GM12878 (cell line): ENCODE results near the gene ABCB10. TPM values are rescaled to one million over a fixed set of nuclear protein-coding genes. Genes with fewer than 3 reads are reported as not detected.
"Not testable (repeated sequence)": the region's sequence is repeated elsewhere in the genome, so short reads cannot be mapped to it uniquely, and the experiment has no call there.

Source experiments
- ATAC-seq: fragments of 200-7000 bp; cut with Tn5 transposase; 3 replicates; pipeline ENCODE4 v1.9.1; 2020; ENCODE audit warnings: mild to moderate bottlenecking, moderate library complexity
- BruUV-seq: library from RNA; stranded (reverse); fragments of 400-500 nt; replicated peaks from 2 replicates; lab custom pipeline; 2021; lab: Mats Ljungman, UMichigan
- CTCF ChIA-PET: fragments of 300-600 bp; sonication (Branson Sonifier 250); formaldehyde crosslinking; extraction: SDS; loops from one replicate; lab custom pipeline; 2021; ENCODE audit warnings: inconsistent platforms; lab: Yijun Ruan, JAX
- POLR2A ChIA-PET: fragments of 350-600 bp; formaldehyde crosslinking; extraction: SDS; loops from one replicate; lab custom pipeline; 2021; ENCODE audit warnings: inconsistent platforms; lab: Charles Lee
- RAD21 ChIA-PET: fragments of 300-600 bp; sonication (Branson Sonifier 250); formaldehyde crosslinking; loops from one replicate; lab custom pipeline; 2023; ENCODE audit warnings: antibody characterized with exemption; ENCODE audit not compliant: unreplicated experiment; lab: Charles Lee
- SMC1A ChIA-PET: fragments of 300-600 bp; sonication (Branson Sonifier 250); formaldehyde crosslinking; loops from one replicate; lab custom pipeline; 2023; ENCODE audit not compliant: unreplicated experiment, uncharacterized antibody; lab: Charles Lee
- DNase-seq: peaks from one replicate; pipeline ENCODE4 v3.0.0-alpha.2; 2011; ENCODE audit warnings: low read depth, low spot score
- FAIRE-seq: peaks from 3 replicates; lab custom pipeline; 2011; peaks lifted over from hg19 to GRCh38; lab: Jason Lieb, UNC
- H2AFZ ChIP-seq: 2 replicates; pipeline ENCODE4 v1.6.0; 2011; ENCODE audit warnings: low read depth, low read length, control low read depth; ENCODE audit not compliant: control insufficient read depth
- H3K27ac ChIP-seq: 2 replicates; pipeline ENCODE4 v1.5.1; 2011; ENCODE audit warnings: control low read depth; ENCODE audit not compliant: control insufficient read depth, insufficient read depth
- H3K27me3 ChIP-seq, 2 experiments: replicated peaks in 1 of 2; 2 replicates each; pipeline versions ENCODE4 v1.6.0 to v1.6.1; 2011; ENCODE audit warnings: low read length in 1 of 2; ENCODE audit not compliant: control insufficient read depth in 2 of 2, insufficient read depth in 2 of 2
- H3K36me3 ChIP-seq, 2 experiments: 2 replicates each; pipeline ENCODE4 v1.5.1; 2011; ENCODE audit warnings: low read length in 1 of 2; ENCODE audit not compliant: control insufficient read depth in 2 of 2, insufficient read depth in 2 of 2
- H3K4me1 ChIP-seq: 2 replicates; pipeline ENCODE4 v1.6.1; 2011; ENCODE audit warnings: mild to moderate bottlenecking, low read length, moderate library complexity, mixed read lengths; ENCODE audit not compliant: control insufficient read depth, insufficient read depth
- H3K4me2 ChIP-seq: 2 replicates; pipeline ENCODE4 v1.6.0; 2011; ENCODE audit warnings: control low read depth; ENCODE audit not compliant: control insufficient read depth, insufficient read depth
- H3K4me3 ChIP-seq: fragments of 200-600 bp; sonication (generic); 2 replicates; pipeline ENCODE4 v1.5.1; 2016
- H3K79me2 ChIP-seq: 2 replicates; pipeline ENCODE4 v1.6.0; 2011; ENCODE audit warnings: low read length; ENCODE audit not compliant: control insufficient read depth, insufficient read depth
- H3K9ac ChIP-seq: 2 replicates; pipeline ENCODE4 v1.8.0; 2011; ENCODE audit warnings: low read length, control low read depth, mixed read lengths; ENCODE audit not compliant: control insufficient read depth, insufficient read depth
- H3K9me3 ChIP-seq: replicated peaks from 3 replicates; pipeline ENCODE4 v1.5.1; 2011; ENCODE audit warnings: mild to moderate bottlenecking, low read length; ENCODE audit not compliant: control insufficient read depth, insufficient read depth
- H4K20me1 ChIP-seq: 2 replicates; pipeline ENCODE4 v1.6.0; 2011; ENCODE audit not compliant: control insufficient read depth, insufficient read depth
- HDGF ChIP-seq: fragments of 450-650 bp; IDR thresholded peaks from 2 replicates; pipeline ENCODE4 v1.6.1; 2016; ENCODE audit warnings: antibody characterized with exemption
- RELB ChIP-seq: fragments of 450-650 bp; IDR thresholded peaks from 2 replicates; pipeline ENCODE4 v1.6.1; 2017; ENCODE audit warnings: low read depth, mild to moderate bottlenecking, moderate library complexity
- WGBS: methylation state at CpG from one replicate; pipeline ENCODE4 v1.1.6; 2016; ENCODE audit warnings: low lambda C conversion rate; ENCODE audit not compliant: insufficient replicate concordance, insufficient coverage; ENCODE audit errors: missing lambda C conversion rate; 5-methylcytosine and 5-hydroxymethylcytosine counted together
- in situ Hi-C: fragments of 300-500 bp; cut with MboI; formaldehyde crosslinking; loops from 9 replicates; pipeline ENCODE4 v1.14.3; 2018; ENCODE audit warnings: mixed read lengths
- intact Hi-C: fragments of 100-400 bp; cut with micrococcal nuclease; formaldehyde crosslinking; loops from one replicate; pipeline ENCODE4 v1.14.2; 2022; ENCODE audit not compliant: unreplicated experiment
- polyA plus RNA-seq, 11 experiments: library from polyadenylated mRNA; depleted of rRNA in 4 of 11; unstranded in 6 of 11; stranded (reverse) in 5 of 11; fragments of >200 nt; fragmentation: Nextera tagmentation in 4 of 11; fragmentation: Illumina TruSeq in 1 of 11; extraction: Ambion mirVana in 4 of 11; extraction: Trizol in 1 of 11; gene quantifications; 1 replicate in 1 of 11; 2 replicates in 10 of 11; pipeline versions ENCODE4 v1.2.1 to v1.2.3, GENCODE V29; 2011 to 2016; ENCODE audit warnings: inconsistent platforms in 2 of 11, missing spikeins in 2 of 11, low read depth in 1 of 11
- total RNA-seq, 4 experiments: library from RNA; depleted of rRNA in 3 of 4; stranded (reverse); fragments of >200 nt in 3 of 4; fragmentation: Illumina TruSeq in 1 of 4; extraction: Trizol in 1 of 4; gene quantifications; 2 replicates each; pipeline versions ENCODE4 v1.2.1 to v1.2.3, GENCODE V29; 2013 to 2021

The ABCB10 gene
- total and polyA plus RNA-seq, 10 of the 15 experiments (the other 5 are each of a cell fraction or from before 2014, with no cell fraction given) = 8.0 to 30.5 (median 16.7) TPM

DNA sequence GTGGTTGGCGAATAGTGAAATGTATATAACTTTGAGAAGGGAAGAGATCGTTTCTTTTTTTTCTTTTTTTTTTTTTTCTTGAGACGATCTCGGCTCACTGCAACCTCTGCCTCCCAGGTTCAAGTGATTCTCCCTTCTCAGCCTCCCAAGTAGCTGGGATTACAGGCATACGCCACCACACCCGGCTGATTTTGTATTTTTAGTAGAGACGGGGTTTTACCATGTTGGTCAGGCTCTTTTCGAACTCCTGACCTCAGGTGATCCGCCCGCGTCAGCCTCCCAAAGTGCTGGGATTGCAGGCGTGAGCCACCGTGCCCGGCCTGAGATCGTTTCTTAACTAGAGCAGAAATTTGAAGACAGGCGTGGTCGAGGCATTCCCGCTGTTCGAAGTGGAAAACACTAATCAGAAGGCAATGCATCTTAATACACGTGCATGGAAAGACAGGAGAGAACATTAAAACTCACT, 862 bp upstream of the ABCB10 start:
- not testable (repeated sequence) for DNase-seq
- 15% methylated on average over 18 of the region's 20 CpGs for WGBS

More for the DNA sequence above, 862 bp upstream of the ABCB10 start:
- peak overlapping the region; percentile 23; the same call in 1 of the 2 replicates for H3K27ac ChIP-seq
- H3K36me3 ChIP-seq, H3K9me3 ChIP-seq, H3K4me1 ChIP-seq, H3K27me3 ChIP-seq, in situ Hi-C loops, H4K20me1 ChIP-seq, ATAC-seq, FAIRE-seq: not testable (repeated sequence)
- ChIA-PET POLR2A (interaction anchor here (0.5 to 3.2 kb wide), 9 partner anchors 19 to 1152 kb away, joined by 3 to 33 read pairs (median 4); partner anchors contain the start of genes TAF5L and URB2), SMC1A (interaction anchor here (0.7 to 3.0 kb wide), 5 partner anchors 32 to 102 kb away, joined by 3 to 25 read pairs (median 5); partner anchors contain the start of genes TAF5L and URB2), RAD21 (interaction anchor here (0.7 to 2.9 kb wide), 12 partner anchors 20 to 332 kb away, joined by 3 to 25 read pairs (median 3); partner anchors contain the start of gene NUP133), CTCF (interaction anchor here (0.6 to 2.6 kb wide), 14 partner anchors 11 to 110 kb away, joined by 3 to 22 read pairs (median 4); partner anchors contain the start of genes NUP133, TAF5L and URB2)
- TF ChIP-seq HDGF = 0 out of 2 replicates have a peak, but pooled peaks have one; percentile 65
- peak; percentile 59; the same call in 1 of the 2 replicates for TF ChIP-seq RELB
- H3K9ac ChIP-seq = peak overlapping the region; percentile 66
- BruUV-seq = TSS peak; percentile 85
- intact Hi-C loops = loop anchor here (1.0 to 10.0 kb wide), 2 partner anchors 67 to 515 kb away; partner anchors contain the start of genes TAF5L and URB2
- peaks cover 29% of the 10 kb centered on the region for H3K79me2 ChIP-seq
- H3K4me2 ChIP-seq = peak overlapping the region; percentile 81
- H3K4me3 ChIP-seq = peak overlapping the region; percentile 66
- peak overlapping the region; percentile 88 for H2AFZ ChIP-seq
